ENCODE results near the gene INCA1.

Gene INCA1

DNA sequence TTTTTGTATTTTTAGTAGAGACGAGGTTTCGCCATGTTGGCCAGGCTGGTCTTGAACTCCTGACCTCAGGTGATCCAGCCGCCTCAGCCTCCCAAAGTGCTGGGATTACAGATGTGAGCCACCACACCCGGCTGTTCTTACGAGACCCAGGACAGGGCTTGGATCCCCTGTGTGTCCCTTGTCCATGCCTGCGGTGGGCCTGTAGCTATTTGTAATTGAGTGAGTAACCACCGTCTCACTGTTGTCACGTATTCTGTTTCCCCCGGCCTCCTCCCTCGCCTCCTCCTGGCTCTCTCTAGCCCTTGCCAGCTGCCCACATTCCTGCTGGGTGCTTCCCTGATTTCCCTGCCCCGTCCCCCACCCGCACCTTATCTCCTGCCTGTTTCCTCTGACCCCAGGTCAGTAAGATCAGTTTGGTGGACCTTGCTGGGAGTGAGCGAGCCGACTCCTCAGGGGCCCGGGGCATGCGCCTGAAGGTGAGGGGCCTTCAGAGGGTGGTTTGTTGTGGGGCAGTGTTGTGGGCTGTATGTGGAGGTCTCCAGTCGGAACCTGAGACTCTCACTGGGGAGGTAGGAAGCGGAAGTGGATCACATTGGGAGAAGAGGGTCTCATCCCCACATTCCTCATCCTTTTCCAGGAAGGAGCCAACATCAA is 6.0 kb upstream of the INCA1 start:
- H3K4me3 ChIP-seq (replicated peaks; ENCODE audit: low read depth, low read length) = no peak overlapping the region
- H3K36me3 ChIP-seq (ENCODE audit: control insufficient read depth, insufficient read depth, low read length) = peaks cover 41% of the 10 kb centered on the region
- H3K27me3 ChIP-seq (replicated peaks; ENCODE audit: control insufficient read depth, insufficient read depth, low read length) = no peaks in the 10 kb centered on the region
- TF ChIP-seq, protein P1, sequence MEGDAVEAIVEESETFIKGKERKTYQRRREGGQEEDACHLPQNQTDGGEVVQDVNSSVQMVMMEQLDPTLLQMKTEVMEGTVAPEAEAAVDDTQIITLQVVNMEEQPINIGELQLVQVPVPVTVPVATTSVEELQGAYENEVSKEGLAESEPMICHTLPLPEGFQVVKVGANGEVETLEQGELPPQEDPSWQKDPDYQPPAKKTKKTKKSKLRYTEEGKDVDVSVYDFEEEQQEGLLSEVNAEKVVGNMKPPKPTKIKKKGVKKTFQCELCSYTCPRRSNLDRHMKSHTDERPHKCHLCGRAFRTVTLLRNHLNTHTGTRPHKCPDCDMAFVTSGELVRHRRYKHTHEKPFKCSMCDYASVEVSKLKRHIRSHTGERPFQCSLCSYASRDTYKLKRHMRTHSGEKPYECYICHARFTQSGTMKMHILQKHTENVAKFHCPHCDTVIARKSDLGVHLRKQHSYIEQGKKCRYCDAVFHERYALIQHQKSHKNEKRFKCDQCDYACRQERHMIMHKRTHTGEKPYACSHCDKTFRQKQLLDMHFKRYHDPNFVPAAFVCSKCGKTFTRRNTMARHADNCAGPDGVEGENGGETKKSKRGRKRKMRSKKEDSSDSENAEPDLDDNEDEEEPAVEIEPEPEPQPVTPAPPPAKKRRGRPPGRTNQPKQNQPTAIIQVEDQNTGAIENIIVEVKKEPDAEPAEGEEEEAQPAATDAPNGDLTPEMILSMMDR (IDR thresholded peaks at IDR 0.05; ENCODE audit: insufficient read depth, low read length, poor library complexity, severe bottlenecking) = no peak
- DNase-seq (ENCODE audit: extremely low read depth, insufficient read length) = no peak

DNA sequence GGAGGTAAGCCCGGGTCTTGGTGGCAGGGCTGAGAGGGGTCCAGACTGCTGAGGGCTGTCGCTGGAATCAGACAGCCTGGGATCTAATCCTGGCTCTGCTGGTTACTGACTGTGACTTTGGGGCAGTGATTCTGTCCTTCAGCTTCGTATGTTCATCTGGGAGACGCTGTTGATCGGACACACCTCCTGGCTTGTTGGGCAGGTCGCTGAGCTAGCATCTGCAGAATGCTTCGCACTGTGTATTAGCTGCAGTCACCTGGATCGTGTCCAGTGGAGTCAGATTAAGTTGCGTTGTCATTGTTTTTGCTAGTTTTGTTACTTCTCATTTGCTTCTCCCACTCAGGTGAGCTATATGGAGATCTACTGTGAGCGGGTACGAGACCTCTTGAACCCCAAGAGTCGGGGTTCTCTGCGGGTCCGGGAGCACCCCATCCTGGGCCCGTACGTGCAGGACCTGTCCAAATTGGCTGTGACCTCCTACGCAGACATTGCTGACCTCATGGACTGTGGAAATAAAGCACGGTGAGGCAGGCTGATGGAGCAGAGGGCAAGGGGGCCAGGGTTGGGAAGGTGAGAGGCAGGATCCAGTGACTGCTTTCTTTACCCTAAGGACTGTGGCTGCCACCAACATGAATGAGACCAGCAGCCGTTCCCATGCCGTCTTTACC is 4.9 kb upstream of the INCA1 start:
- DNase-seq (ENCODE audit: extremely low read depth, insufficient read length) = no peak
- TF ChIP-seq, protein P1 (IDR thresholded peaks at IDR 0.05; ENCODE audit: insufficient read depth, low read length, poor library complexity, severe bottlenecking) = no peak
- peaks cover 36% of the 10 kb centered on the region for H3K36me3 ChIP-seq (ENCODE audit: control insufficient read depth, insufficient read depth, low read length)
- H3K4me3 ChIP-seq (replicated peaks; ENCODE audit: low read depth, low read length) = no peak overlapping the region
- H3K27me3 ChIP-seq (replicated peaks; ENCODE audit: control insufficient read depth, insufficient read depth, low read length) = no peaks in the 10 kb centered on the region

- no peak overlapping the region for H3K4me3 ChIP-seq (replicated peaks; ENCODE audit: low read depth, low read length)
- H3K27me3 ChIP-seq (replicated peaks; ENCODE audit: control insufficient read depth, insufficient read depth, low read length) = no peaks in the 10 kb centered on the region
- no peak for DNase-seq (ENCODE audit: extremely low read depth, insufficient read length)
- TF ChIP-seq, protein P1 (IDR thresholded peaks at IDR 0.05; ENCODE audit: insufficient read depth, low read length, poor library complexity, severe bottlenecking) = no peak
- H3K36me3 ChIP-seq (ENCODE audit: control insufficient read depth, insufficient read depth, low read length) = peaks cover 30% of the 10 kb centered on the region
Measured at GRCh38 chr17:5000237-5000639, 2.9 kb upstream of the INCA1 start.

DNA sequence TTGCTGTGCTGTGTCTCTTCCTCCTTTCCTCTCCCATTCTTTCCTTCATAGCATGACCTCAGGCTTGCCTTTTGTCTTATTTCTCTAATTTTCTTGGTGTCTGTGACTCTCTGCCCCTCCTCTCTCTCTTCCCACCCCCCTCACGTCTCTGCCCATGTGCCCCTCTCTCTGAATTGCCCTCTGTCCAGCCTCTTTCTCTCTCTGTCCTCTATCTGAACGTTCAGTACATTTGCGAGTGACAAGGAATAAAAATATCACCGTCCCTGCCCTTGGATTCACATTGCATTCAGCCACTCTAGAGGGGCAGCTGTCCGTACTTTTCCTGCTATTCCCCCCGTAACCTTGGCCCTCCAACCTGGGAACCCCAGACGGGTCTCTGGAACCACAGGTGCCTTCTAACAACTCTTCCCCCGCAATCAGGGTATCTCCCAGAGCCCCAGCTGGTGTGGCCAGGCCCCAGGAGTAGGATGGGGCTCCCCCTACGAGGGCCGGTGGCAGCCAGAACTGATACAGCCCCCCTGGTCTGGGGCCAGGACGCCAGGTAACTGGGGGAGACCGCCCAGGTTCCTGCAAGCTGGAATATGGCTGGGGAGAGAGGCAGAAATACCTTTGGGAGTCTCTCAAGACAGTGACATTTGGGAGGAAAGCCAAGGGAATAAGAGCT is 2.2 kb upstream of the INCA1 start:
- Histone ChIP-seq H3K4me3 (replicated peaks; ENCODE audit: low read depth, low read length) (peak overlapping the region; percentile 96), H3K36me3 (ENCODE audit: control insufficient read depth, insufficient read depth, low read length) (peaks cover 26% of the 10 kb centered on the region), H3K27me3 (replicated peaks; ENCODE audit: control insufficient read depth, insufficient read depth, low read length) (no peaks in the 10 kb centered on the region)
- TF ChIP-seq, protein P1 (IDR thresholded peaks at IDR 0.05; ENCODE audit: insufficient read depth, low read length, poor library complexity, severe bottlenecking) = no peak
- DNase-seq (ENCODE audit: extremely low read depth, insufficient read length) = no peak

DNA sequence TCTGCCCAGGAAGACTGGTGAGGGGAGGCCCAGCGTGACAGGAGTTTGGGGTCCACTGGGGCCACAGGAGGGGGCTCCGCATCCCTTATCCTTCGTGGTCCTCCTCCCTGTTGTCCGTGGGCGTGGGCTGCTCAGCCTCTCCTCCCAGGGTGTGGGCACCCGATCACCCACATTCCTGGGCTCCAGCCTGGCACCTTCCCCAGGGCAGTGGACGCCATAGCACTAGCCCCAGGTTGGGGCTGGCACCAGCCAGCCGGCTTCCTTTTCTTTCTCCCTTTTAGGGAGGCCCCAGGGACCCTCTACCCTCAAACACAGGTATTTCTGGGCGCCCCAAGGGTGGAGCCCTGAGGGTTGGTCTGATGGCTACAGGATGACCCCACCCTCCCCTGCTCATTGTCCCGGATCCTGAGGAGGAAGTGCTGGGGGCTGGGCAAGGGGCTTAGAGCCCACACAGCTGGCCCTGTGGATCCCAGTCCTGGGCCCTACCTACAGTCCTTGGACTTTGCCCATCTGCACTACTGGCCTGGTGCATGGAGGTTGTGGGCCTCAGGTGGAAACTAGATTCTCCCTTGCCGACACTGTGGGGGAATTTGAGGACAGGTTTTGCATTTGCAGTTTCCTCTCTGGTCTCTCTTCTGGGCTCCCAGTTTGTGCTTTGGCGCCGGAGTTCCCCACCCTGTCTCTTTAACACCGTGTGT is 1.6 kb upstream of the INCA1 start:
- Histone ChIP-seq H3K36me3 (ENCODE audit: control insufficient read depth, insufficient read depth, low read length) (peaks cover 21% of the 10 kb centered on the region), H3K27me3 (replicated peaks; ENCODE audit: control insufficient read depth, insufficient read depth, low read length) (no peaks in the 10 kb centered on the region), H3K4me3 (replicated peaks; ENCODE audit: low read depth, low read length) (peak overlapping the region; percentile 96)
- TF ChIP-seq, protein P1 (IDR thresholded peaks at IDR 0.05; ENCODE audit: insufficient read depth, low read length, poor library complexity, severe bottlenecking) = no peak
- DNase-seq (ENCODE audit: extremely low read depth, insufficient read length) = no peak

Measured in GM06990 (cell line).